Measurements from ENCODE around the gene LRRC74B.
"Not testable (repeated sequence)": the region's sequence is repeated elsewhere in the genome, so short reads cannot be mapped to it uniquely, and the experiment has no call there.

LRRC74B gene

GRCh38 chr22:21048448-21048847, 2.7 kb downstream of the LRRC74B start:
- intact Hi-C loops (cut with DNase I); DNase-seq: not testable (repeated sequence)

GRCh38 chr22:21048965-21049364, 3.2 kb downstream of the LRRC74B start:
- intact Hi-C loops (cut with DNase I) = not testable (repeated sequence)

DNA sequence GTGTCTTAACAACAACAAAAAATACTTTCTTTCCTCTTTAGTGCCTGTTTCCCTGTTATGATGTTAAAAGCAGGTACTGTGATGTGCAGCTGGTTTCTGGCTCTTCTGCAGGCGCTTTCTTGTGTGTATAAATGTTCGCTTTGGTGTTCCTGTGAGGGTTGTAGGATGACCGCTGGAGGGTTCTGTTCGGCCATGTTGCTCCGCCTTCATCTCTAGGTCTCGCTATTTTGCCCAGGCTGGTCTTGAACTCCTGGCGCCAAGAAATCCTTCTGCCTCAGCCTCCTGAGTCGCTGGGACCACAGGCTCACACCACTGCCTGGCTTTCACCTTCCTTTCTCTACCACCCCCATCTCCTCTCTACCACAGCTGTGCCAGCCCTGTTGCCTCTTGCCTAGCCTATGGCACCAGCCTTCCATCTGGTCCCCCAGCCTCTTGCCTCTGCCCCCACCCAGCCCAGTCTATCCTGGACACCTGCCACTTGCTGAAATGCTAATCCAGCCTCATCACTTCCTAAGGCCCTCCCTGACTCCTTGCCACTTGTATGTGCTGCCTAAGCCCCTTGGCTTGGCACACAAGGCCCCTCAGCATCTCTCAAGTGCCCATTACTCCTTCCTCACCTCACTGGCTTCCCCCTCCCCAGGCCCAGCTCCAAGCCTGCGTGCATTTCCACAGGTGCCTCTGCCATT, 5.5 kb downstream of the LRRC74B start:
- DNase-seq = no peak

More at GRCh38 chr22:21048965-21049364, 3.2 kb downstream of the LRRC74B start:
- not testable (repeated sequence) for DNase-seq

GRCh38 chr22:21051831-21052400, 6.2 kb downstream of the LRRC74B start:
- intact Hi-C loops (cut with DNase I) = no loop called here

More for the DNA sequence above, 5.5 kb downstream of the LRRC74B start:
- intact Hi-C loops (cut with DNase I) = no loop called here

GRCh38 chr22:21052715-21053459, 7.1 kb downstream of the LRRC74B start:
- intact Hi-C loops (cut with DNase I) = no loop called here
- no peak for DNase-seq

More at GRCh38 chr22:21051831-21052400, 6.2 kb downstream of the LRRC74B start:
- DNase-seq = no peak

- intact Hi-C loops (cut with DNase I) = no loop called here
- DNase-seq = no peak
Observed at GRCh38 chr22:21054046-21054713, 8.4 kb downstream of the LRRC74B start.

GRCh38 chr22:21054714-21055563, 9.2 kb downstream of the LRRC74B start:
- DNase-seq = no peak
- intact Hi-C loops (cut with DNase I) = no loop called here

DNA sequence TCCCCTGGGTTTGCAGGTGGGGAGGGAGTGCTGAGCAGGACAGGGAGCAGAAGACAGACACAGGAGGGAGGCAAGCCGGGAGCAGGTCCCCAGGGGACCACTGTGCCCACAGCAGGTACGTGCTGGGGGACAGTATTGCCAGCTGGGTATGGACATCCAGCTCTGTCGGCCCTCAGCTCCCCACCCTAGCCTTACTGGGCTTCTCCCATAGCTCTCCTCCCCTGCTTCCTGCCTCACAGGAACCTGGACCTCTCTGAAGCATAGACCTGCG, 9.8 kb downstream of the LRRC74B start:
- intact Hi-C loops (cut with DNase I) = no loop called here
- no peak for DNase-seq

DNA sequence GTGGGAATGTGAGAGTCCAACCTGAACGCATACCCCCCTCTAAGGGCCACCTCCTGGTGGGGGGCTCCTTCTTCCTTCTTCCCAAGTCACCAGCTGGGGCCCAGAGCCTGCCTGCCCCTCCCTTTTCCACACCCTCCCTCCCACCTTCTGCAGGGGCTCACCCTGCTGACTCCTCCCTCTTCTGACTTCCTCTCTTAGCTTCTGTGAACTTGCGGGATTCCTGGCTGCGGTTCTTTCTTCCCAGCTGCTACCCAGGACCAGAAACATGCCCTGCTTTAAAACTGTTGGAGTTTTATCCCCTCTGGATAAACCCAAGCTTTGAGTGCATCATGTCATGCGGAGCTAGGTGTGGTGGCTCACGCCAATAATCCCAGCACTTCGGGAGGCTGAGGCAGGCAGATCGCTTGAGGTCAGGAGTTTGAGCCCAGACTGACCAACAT, 10.2 kb downstream of the LRRC74B start:
- intact Hi-C loops (cut with DNase I) = no loop called here
- no peak for DNase-seq

GRCh38 chr22:21060363-21060762, 14.6 kb downstream of the LRRC74B start:
- intact Hi-C loops (cut with DNase I); DNase-seq: not testable (repeated sequence)

- DNase-seq; intact Hi-C loops (cut with DNase I): not testable (repeated sequence)
Observed at GRCh38 chr22:21061660-21062321, 16.0 kb downstream of the LRRC74B start.

DNA sequence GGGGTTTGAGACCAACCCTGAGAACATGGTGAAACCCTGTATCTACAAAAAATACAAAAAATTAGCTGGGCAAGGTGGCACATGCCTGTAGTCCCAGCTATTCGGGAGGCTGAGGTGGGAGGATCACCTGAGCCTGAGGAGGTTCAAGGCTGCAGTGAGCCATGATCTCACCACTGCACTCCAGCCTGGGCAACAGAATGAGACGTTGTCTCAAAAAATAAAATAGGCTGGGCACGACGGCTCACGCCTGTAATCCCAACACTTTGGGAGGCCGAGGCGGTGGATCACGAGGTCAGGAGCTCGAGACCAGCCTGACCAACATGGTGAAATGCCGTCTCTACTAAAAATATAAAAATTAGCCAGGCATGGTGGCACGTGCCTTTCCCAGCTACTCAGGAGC, 18.7 kb downstream of the LRRC74B start:
- intact Hi-C loops (cut with DNase I); DNase-seq: not testable (repeated sequence)

GRCh38 chr22:21064917-21065864, 19.4 kb downstream of the LRRC74B start:
- no peak for DNase-seq
- intact Hi-C loops (cut with DNase I) = no loop called here

DNA sequence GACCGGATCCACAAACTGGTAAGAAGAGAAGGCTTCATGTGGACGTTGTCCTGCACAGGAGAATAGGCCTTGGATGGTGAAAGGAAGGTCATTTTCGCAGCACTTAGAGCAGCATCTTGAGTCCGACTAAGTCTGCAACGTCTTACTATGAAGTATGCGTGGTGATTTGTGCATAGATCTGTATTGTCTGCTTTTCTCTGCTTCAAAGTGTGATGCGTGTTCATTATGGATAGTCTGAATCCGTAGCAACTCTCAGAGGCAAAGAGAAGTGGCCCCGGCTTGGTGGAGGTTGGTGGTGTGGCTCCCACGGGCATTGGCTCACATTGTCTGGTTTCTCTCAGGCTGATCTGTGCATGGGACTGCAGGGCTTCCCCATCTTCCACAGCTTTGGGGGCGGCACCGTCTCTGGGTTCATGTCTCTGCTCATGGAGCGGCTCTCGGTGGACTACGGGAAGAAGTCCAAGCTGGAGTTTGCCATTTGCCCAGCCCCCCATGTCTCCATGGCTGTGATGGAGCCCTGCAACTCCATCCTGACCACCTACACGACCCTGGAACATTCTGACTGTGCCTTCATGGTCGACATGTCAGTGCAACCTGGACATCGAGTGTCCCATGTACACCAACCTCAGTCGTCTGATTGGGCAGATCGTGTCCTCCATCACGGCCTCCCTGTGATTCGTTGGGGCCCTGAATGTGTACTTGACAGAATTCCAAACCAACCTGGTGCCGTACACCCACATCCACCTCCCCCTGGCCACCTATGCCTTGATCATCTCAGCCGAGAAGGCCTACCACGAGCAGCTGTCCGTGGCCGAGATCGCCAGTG, 21.5 kb downstream of the LRRC74B start:
- intact Hi-C loops (cut with DNase I) = no loop called here
- DNase-seq = peak in 1 of 42 donors; percentile 3

- intact Hi-C loops (cut with DNase I) = no loop called here
- DNase-seq = no peak
Observed at GRCh38 chr22:21067901-21068680, 22.3 kb downstream of the LRRC74B start.
